Esophagus muscularis mucosa (tissue), 4 donors: ENCODE measurements around the gene RAB3A. TPM values are rescaled to one million over a fixed set of nuclear protein-coding genes. Genes with fewer than 3 reads are reported as not detected.

Experiments
- DNase-seq: peaks from one replicate; pipeline ENCODE4 v3.0.0-alpha.2; 2017; ENCODE audit errors: extremely low spot score
- H3K27ac ChIP-seq, 4 donors: fragments of 200-600 bp; sonication (generic); replicated peaks in 1 of 4; 1 replicate in 3 of 4; 2 replicates in 1 of 4; pipeline ENCODE4 v1.5.1; 2016 to 2019; ENCODE audit warnings: mild to moderate bottlenecking in 1 of 4
- H3K27me3 ChIP-seq, 4 donors: fragments of 200-600 bp; sonication (generic); one replicate each; pipeline versions ENCODE4 v1.5.1 to v1.6.0; 2016 to 2019
- H3K36me3 ChIP-seq, 4 donors: fragments of 200-600 bp; sonication (generic); one replicate each; pipeline ENCODE4 v1.5.1; 2016 to 2019
- H3K4me1 ChIP-seq, 4 donors: fragments of 200-600 bp; sonication (generic); one replicate each; pipeline ENCODE4 v1.5.1; 2016 to 2019
- H3K4me3 ChIP-seq, 4 donors: fragments of 200-600 bp; sonication (generic); 1 replicate in 2 of 4; 2 replicates in 2 of 4; pipeline ENCODE4 v1.5.1; 2016 to 2019; ENCODE audit warnings: mild to moderate bottlenecking in 4 of 4, moderate library complexity in 1 of 4
- H3K9me3 ChIP-seq, 4 donors: fragments of 200-600 bp; sonication (generic); 1 replicate in 3 of 4; 2 replicates in 1 of 4; pipeline ENCODE4 v1.5.1; 2016 to 2019
- CTCF ChIP-seq, 3 experiments: fragments of 200-600 bp in 2 of 3; fragments of 450-650 bp in 1 of 3; sonication (generic) in 2 of 3; IDR thresholded peaks; one replicate each; pipeline ENCODE4 v1.5.1; 2017 to 2019; ENCODE audit warnings: antibody characterized with exemption in 3 of 3, mild to moderate bottlenecking in 2 of 3, moderate library complexity in 1 of 3
- EP300 ChIP-seq: sonication (generic); formaldehyde crosslinking; IDR thresholded peaks from one replicate; pipeline ENCODE4 v1.6.1; 2017; ENCODE audit warnings: antibody characterized with exemption
- POLR2A ChIP-seq: fragments of 450-650 bp; IDR thresholded peaks from one replicate; pipeline ENCODE4 v1.6.1; 2017; ENCODE audit warnings: antibody characterized with exemption, moderate library complexity, mild to moderate bottlenecking, low read depth
- POLR2AphosphoS5 ChIP-seq, 2 donors: sonication (generic); formaldehyde crosslinking; IDR thresholded peaks; one replicate each; pipeline ENCODE4 v1.6.1; 2017; ENCODE audit warnings: antibody characterized with exemption in 2 of 2
- WGBS: methylation state at CpG from one replicate; pipeline ENCODE4 v1.1.5; 2018; 5-methylcytosine and 5-hydroxymethylcytosine counted together
- intact Hi-C: fragments of 100-400 bp; cut with DNase I; formaldehyde crosslinking; loops from one replicate; pipeline ENCODE4 v1.15.1; 2023
- total RNA-seq, 4 donors: library from RNA; depleted of rRNA; stranded (reverse); fragments of >200 nt; gene quantifications; one replicate each; pipeline versions ENCODE4 v1.1.0 to v1.2.1, GENCODE V29; 2016

RAB3A gene
- total RNA-seq, 4 donors from 2014 or later = 1.7 to 2.5 (median 1.9) TPM

- intact Hi-C loops = no loop called here
- TF ChIP-seq POLR2A = peak; percentile 52
- no peak for TF ChIP-seq EP300
- TF ChIP-seq POLR2AphosphoS5 (IDR thresholded peaks at IDR 0.05) = peak; percentile 93 to 99
- TF ChIP-seq CTCF (IDR thresholded peaks at IDR 0.05) = peak in 1 of 3 experiments; percentile 47
- Histone ChIP-seq H3K9me3 (no peaks in the 10 kb centered on the region), H3K4me1 (peaks cover 19 to 37% (median 31%) of the 10 kb centered on the region in 4 donors), H3K36me3 (peaks cover 10 to 25% (median 20%) of the 10 kb centered on the region in 4 donors), H3K4me3 (peak within 1 kb of the TSS; percentile 66 to 87 (median 78)), H3K27me3 (no peaks in the 10 kb centered on the region), H3K27ac (peak within 1 kb of the TSS; percentile 96 to 99 (median 97))
- WGBS = 0% methylated on average over 8 of the region's 74 CpGs
- peak; percentile 100 for DNase-seq
Observed at GRCh38 chr19:18192673-18193387, 11.0 kb downstream of the RAB3A start, which contains the start of gene MPV17L2. Gene MPV17L2, plus strand, starts transcription at chr19:18193218. Its CDS starts 64 bp downstream, at chr19:18193282.

- no peak for TF ChIP-seq POLR2AphosphoS5 (IDR thresholded peaks at IDR 0.05)
- no peak for TF ChIP-seq CTCF (IDR thresholded peaks at IDR 0.05)
- no peak for TF ChIP-seq POLR2A
- no peak for TF ChIP-seq EP300
- DNase-seq = no peak
- H3K9me3 ChIP-seq = no peaks in the 10 kb centered on the region
- H3K36me3 ChIP-seq = peaks cover 8 to 15% (median 11%) of the 10 kb centered on the region in 4 donors
- 65% methylated on average over 5 of the region's 5 CpGs for WGBS
- no peaks in the 10 kb centered on the region for H3K27me3 ChIP-seq
- H3K4me1 ChIP-seq = peaks cover 19 to 37% (median 31%) of the 10 kb centered on the region in 4 donors
- peak overlapping the region; percentile 55 to 72 (median 64) for H3K4me3 ChIP-seq
- intact Hi-C loops = no loop called here
- peak overlapping the region; percentile 88 to 99 (median 96) for H3K27ac ChIP-seq
Observed at GRCh38 chr19:18191640-18192062, 12.2 kb downstream of the RAB3A start.

GRCh38 chr19:18190278-18190677 lies 13.6 kb downstream of the RAB3A start:
- intact Hi-C loops = no loop called here
- H3K27ac ChIP-seq = no peak overlapping the region
- 85% methylated on average over 4 of the region's 4 CpGs for WGBS

GRCh38 chr19:18185538-18185937 lies 18.3 kb downstream of the RAB3A start:
- intact Hi-C loops = no loop called here
- WGBS = 54% methylated on average over 6 of the region's 6 CpGs
- H3K9me3 ChIP-seq = no peaks in the 10 kb centered on the region
- TF ChIP-seq POLR2AphosphoS5 (IDR thresholded peaks at IDR 0.05) (no peak), POLR2A (no peak), EP300 (no peak), CTCF (IDR thresholded peaks at IDR 0.05) (no peak)
- peaks cover 0 to 11% (median 0%) of the 10 kb centered on the region in 4 donors for H3K27me3 ChIP-seq
- no peak for DNase-seq
- H3K36me3 ChIP-seq = no peaks in the 10 kb centered on the region
- H3K4me1 ChIP-seq = no peaks in the 10 kb centered on the region
- no peak overlapping the region for H3K27ac ChIP-seq
- H3K4me3 ChIP-seq = no peak overlapping the region

More at GRCh38 chr19:18190278-18190677, 13.6 kb downstream of the RAB3A start:
- no peaks in the 10 kb centered on the region for H3K9me3 ChIP-seq
- TF ChIP-seq CTCF (IDR thresholded peaks at IDR 0.05) = no peak
- no peak for TF ChIP-seq POLR2A
- TF ChIP-seq EP300 = no peak
- no peak for TF ChIP-seq POLR2AphosphoS5 (IDR thresholded peaks at IDR 0.05)
- H3K27me3 ChIP-seq = peaks cover 0 to 11% (median 0%) of the 10 kb centered on the region in 4 donors
- H3K4me3 ChIP-seq = no peak overlapping the region
- peaks cover 19 to 31% (median 27%) of the 10 kb centered on the region in 4 donors for H3K4me1 ChIP-seq
- DNase-seq = no peak
- peaks cover 0 to 3% (median 0%) of the 10 kb centered on the region in 4 donors for H3K36me3 ChIP-seq
